ENCODE measurements around the gene ENO3. TPM values are rescaled to one million over a fixed set of nuclear protein-coding genes. Genes with fewer than 3 reads are reported as not detected.

ENO3 gene
- total RNA-seq, 1 donor from 2014 or later = 62.1 TPM

DNA sequence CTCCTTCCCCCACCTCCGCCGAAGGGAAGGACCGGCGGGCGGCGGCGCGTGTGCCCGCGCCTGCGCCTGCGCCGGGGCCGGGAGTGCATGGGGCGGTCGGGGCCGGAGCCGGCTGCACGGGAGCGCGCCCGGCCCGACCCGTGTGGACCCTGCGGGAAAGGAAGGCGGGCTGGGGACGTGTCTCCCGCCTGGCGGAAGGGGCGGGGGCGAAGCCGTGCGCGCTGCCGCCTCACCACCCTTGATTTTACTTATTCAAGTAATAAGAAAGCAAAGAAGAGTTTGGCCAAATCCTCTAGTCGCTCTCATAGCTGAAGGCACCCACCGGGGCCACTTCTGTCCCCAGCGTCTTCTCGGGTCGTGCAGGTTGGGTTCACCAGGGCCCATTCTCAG, 2.0 kb upstream of the ENO3 start:
- Mint-ChIP-seq H3K4me1 (ENCODE audit: low read depth, unreplicated experiment) (peaks cover 31% of the 10 kb centered on the region), H3K4me3 (ENCODE audit: unreplicated experiment) (peak overlapping the region; percentile 100), H3K27me3 (ENCODE audit: unreplicated experiment) (peaks cover 6% of the 10 kb centered on the region), H3K9me3 (ENCODE audit: unreplicated experiment) (peaks cover 12% of the 10 kb centered on the region), H3K36me3 (ENCODE audit: unreplicated experiment) (peaks cover 5% of the 10 kb centered on the region), H3K27ac (ENCODE audit: unreplicated experiment) (peak overlapping the region; percentile 98)
- TF ChIP-seq, protein P1, sequence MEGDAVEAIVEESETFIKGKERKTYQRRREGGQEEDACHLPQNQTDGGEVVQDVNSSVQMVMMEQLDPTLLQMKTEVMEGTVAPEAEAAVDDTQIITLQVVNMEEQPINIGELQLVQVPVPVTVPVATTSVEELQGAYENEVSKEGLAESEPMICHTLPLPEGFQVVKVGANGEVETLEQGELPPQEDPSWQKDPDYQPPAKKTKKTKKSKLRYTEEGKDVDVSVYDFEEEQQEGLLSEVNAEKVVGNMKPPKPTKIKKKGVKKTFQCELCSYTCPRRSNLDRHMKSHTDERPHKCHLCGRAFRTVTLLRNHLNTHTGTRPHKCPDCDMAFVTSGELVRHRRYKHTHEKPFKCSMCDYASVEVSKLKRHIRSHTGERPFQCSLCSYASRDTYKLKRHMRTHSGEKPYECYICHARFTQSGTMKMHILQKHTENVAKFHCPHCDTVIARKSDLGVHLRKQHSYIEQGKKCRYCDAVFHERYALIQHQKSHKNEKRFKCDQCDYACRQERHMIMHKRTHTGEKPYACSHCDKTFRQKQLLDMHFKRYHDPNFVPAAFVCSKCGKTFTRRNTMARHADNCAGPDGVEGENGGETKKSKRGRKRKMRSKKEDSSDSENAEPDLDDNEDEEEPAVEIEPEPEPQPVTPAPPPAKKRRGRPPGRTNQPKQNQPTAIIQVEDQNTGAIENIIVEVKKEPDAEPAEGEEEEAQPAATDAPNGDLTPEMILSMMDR (IDR thresholded peaks at IDR 0.05; ENCODE audit: partially characterized antibody, unreplicated experiment) = no peak
- peak; percentile 78 for DNase-seq

DNA sequence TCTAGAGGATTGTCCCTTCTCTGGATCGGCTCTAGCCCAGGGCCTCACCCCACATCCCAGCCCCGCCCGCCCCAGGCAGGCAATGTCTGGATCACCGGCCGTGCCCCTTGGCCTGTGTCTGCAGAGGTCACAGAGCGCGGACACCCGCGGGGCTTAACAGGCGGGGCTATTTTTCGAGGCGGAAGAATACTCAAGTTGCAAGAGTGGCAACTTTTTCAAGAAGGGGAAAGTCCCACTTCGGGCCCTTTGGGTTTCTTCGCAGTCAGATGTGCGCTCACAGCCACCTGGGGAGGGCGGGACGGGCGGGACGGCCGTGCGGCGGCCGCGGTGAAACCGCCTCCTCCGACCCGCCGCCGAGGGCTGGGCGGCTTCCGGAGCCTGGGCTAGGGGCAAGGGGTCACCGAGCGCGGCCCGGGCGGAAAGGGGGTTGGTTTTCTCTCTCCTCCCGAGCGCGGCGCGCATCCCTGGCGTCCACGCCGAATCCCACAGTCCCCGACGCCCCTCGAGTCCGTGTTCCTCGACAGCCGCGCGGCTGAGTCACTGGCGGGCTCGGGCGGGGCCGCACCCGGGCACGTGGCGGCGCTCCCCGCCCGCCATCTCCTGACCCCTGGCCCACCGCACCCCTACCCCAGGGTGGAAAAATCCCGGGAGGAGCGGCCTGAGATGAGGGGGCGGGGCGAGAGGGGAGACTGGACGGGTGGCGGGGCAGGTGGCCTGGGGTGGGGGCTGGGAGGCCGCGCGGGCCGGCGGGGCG, 1.4 kb upstream of the ENO3 start:
- peaks cover 32% of the 10 kb centered on the region for H3K4me1 Mint-ChIP-seq (ENCODE audit: low read depth, unreplicated experiment)
- TF ChIP-seq, protein P1 (IDR thresholded peaks at IDR 0.05; ENCODE audit: partially characterized antibody, unreplicated experiment) = no peak
- peak; percentile 74 for DNase-seq
- H3K27ac Mint-ChIP-seq (ENCODE audit: unreplicated experiment) = peak overlapping the region; percentile 38
- peaks cover 7% of the 10 kb centered on the region for H3K27me3 Mint-ChIP-seq (ENCODE audit: unreplicated experiment)
- H3K36me3 Mint-ChIP-seq (ENCODE audit: unreplicated experiment) = peaks cover 5% of the 10 kb centered on the region
- H3K9me3 Mint-ChIP-seq (ENCODE audit: unreplicated experiment) = peaks cover 17% of the 10 kb centered on the region
- peak overlapping the region; percentile 79 for H3K4me3 Mint-ChIP-seq (ENCODE audit: unreplicated experiment)

DNA sequence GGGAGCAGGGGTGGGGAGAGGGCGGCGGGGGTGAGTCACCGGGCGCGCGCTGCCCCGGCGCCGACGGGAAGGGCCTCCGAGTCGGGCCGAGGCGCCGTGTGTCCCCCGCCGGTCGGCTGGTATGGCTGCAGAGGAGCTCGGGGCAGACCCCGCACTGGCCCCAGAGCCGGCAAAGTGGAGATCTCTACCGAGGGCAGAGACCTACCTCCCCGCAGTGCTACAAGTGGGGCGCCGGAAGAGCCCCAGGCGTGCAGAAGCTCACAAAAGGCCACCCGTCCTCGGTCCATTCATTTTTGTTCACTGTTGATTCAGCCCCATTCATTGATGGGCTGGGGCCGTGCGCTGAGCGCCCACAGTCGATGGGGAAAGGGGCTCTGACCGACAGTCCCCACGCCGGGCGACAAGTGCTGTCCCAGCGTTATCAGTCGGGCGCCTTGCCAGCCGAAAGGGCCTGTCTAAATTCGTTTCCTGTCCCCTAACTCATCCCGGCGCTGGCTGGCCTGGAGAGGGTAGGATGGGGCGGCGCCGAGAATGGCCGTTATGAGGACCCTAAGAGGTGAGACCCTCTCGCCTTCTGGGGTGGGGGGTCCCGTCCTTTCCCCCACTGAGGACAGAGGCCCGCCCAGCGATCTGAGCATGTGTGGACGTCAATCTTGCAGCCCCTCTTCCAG, 709 bp upstream of the ENO3 start:
- peak overlapping the region; percentile 94 for H3K27ac Mint-ChIP-seq (ENCODE audit: unreplicated experiment)
- H3K27me3 Mint-ChIP-seq (ENCODE audit: unreplicated experiment) = peaks cover 7% of the 10 kb centered on the region
- DNase-seq = peak; percentile 45
- H3K36me3 Mint-ChIP-seq (ENCODE audit: unreplicated experiment) = peaks cover 5% of the 10 kb centered on the region
- H3K4me1 Mint-ChIP-seq (ENCODE audit: low read depth, unreplicated experiment) = peaks cover 31% of the 10 kb centered on the region
- peak overlapping the region; percentile 88 for H3K4me3 Mint-ChIP-seq (ENCODE audit: unreplicated experiment)
- TF ChIP-seq, protein P1 (IDR thresholded peaks at IDR 0.05; ENCODE audit: partially characterized antibody, unreplicated experiment) = no peak
- peaks cover 17% of the 10 kb centered on the region for H3K9me3 Mint-ChIP-seq (ENCODE audit: unreplicated experiment)

GRCh38 chr17:4951486-4951885, 567 bp downstream of the ENO3 start:
- peak overlapping the region; percentile 88 for H3K4me3 Mint-ChIP-seq (ENCODE audit: unreplicated experiment)
- peak overlapping the region; percentile 94 for H3K27ac Mint-ChIP-seq (ENCODE audit: unreplicated experiment)
- H3K4me1 Mint-ChIP-seq (ENCODE audit: low read depth, unreplicated experiment) = peaks cover 23% of the 10 kb centered on the region
- H3K36me3 Mint-ChIP-seq (ENCODE audit: unreplicated experiment) = peaks cover 5% of the 10 kb centered on the region
- peaks cover 17% of the 10 kb centered on the region for H3K9me3 Mint-ChIP-seq (ENCODE audit: unreplicated experiment)
- TF ChIP-seq, protein P1 (IDR thresholded peaks at IDR 0.05; ENCODE audit: partially characterized antibody, unreplicated experiment) = no peak
- peaks cover 6% of the 10 kb centered on the region for H3K27me3 Mint-ChIP-seq (ENCODE audit: unreplicated experiment)
- DNase-seq = no peak

DNA sequence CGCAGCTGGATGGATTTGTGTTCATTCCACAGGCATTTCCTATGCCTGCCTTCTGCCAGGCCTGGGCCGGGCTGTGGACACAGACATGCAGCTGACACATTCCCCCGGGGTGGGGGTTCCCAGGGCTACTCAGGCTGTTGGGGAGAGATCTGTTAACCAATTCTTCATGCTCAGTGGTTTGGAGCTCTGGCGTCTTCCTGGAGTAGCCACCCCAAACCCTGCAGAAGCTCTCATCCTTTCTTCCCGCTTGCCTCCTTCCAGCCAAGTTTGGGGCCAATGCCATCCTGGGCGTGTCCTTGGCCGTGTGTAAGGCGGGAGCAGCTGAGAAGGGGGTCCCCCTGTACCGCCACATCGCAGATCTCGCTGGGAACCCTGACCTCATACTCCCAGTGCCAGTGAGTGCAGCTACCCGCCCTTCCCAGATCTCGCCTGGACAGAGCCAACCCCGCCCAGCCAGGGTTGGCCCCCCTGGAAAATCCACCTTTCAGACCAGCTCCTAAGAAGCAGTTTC, 2.6 kb downstream of the ENO3 start:
- Mint-ChIP-seq H3K27me3 (ENCODE audit: unreplicated experiment) (peaks cover 7% of the 10 kb centered on the region), H3K36me3 (ENCODE audit: unreplicated experiment) (no peaks in the 10 kb centered on the region), H3K27ac (ENCODE audit: unreplicated experiment) (peak overlapping the region; percentile 48), H3K4me3 (ENCODE audit: unreplicated experiment) (peak overlapping the region; percentile 35), H3K4me1 (ENCODE audit: low read depth, unreplicated experiment) (peaks cover 19% of the 10 kb centered on the region), H3K9me3 (ENCODE audit: unreplicated experiment) (peaks cover 14% of the 10 kb centered on the region)
- TF ChIP-seq, protein P1 (IDR thresholded peaks at IDR 0.05; ENCODE audit: partially characterized antibody, unreplicated experiment) = no peak
- no peak for DNase-seq

Data from glutamatergic neuron (in vitro differentiated cells).